Spleen (tissue), 13 donors: ENCODE results near the gene RBMS2. TPM values are rescaled to one million over a fixed set of nuclear protein-coding genes. Genes with fewer than 3 reads are reported as not detected.

Experiments
- DNase-seq: peaks from one replicate; pipeline ENCODE4 v3.0.0-alpha.2; 2020
- H3K27ac ChIP-seq, 8 donors: fragments of 200-600 bp; sonication (generic) in 7 of 8; 1 replicate in 4 of 8; 2 replicates in 4 of 8; pipeline versions ENCODE4 v1.5.0 to v1.8.0; 2016 to 2021; ENCODE audit warnings: inconsistent platforms in 4 of 8, mild to moderate bottlenecking in 4 of 8, moderate library complexity in 1 of 8
- H3K27me3 ChIP-seq, 7 donors: fragments of 200-600 bp; sonication (generic) in 6 of 7; replicated peaks in 1 of 7; 1 replicate in 4 of 7; 2 replicates in 3 of 7; pipeline versions ENCODE4 v1.5.0 to v1.8.0; 2016 to 2021; ENCODE audit warnings: inconsistent platforms in 3 of 7, mild to moderate bottlenecking in 1 of 7
- H3K36me3 ChIP-seq, 6 donors: fragments of 200-600 bp; sonication (generic) in 5 of 6; 1 replicate in 4 of 6; 2 replicates in 2 of 6; pipeline versions ENCODE4 v1.5.0 to v1.8.0; 2016 to 2021; ENCODE audit warnings: inconsistent platforms in 2 of 6
- H3K4me1 ChIP-seq, 6 donors: fragments of 200-600 bp; sonication (generic) in 5 of 6; 1 replicate in 3 of 6; 2 replicates in 3 of 6; pipeline versions ENCODE4 v1.5.0 to v1.8.0; 2016 to 2021; ENCODE audit warnings: inconsistent platforms in 3 of 6
- H3K4me3 ChIP-seq, 8 donors: fragments of 200-600 bp; sonication (generic) in 7 of 8; 1 replicate in 4 of 8; 2 replicates in 4 of 8; pipeline versions ENCODE4 v1.5.0 to v1.8.0; 2016 to 2021; ENCODE audit warnings: inconsistent platforms in 4 of 8, mild to moderate bottlenecking in 4 of 8, moderate library complexity in 2 of 8
- H3K9me3 ChIP-seq, 8 donors: fragments of 200-600 bp; sonication (generic) in 7 of 8; 1 replicate in 4 of 8; 2 replicates in 4 of 8; pipeline versions ENCODE4 v1.5.0 to v1.8.0; 2016 to 2021; ENCODE audit warnings: inconsistent platforms in 4 of 8
- POLR2A ChIP-seq, 3 donors: fragments of 450-650 bp; IDR thresholded peaks; one replicate each; pipeline ENCODE4 v1.5.1; 2017; ENCODE audit warnings: antibody characterized with exemption in 3 of 3, mild to moderate bottlenecking in 1 of 3
- POLR2AphosphoS5 ChIP-seq, 3 donors: sonication (generic); formaldehyde crosslinking; IDR thresholded peaks; one replicate each; pipeline ENCODE4 v1.5.1; 2017; ENCODE audit warnings: antibody characterized with exemption in 3 of 3
- WGBS, 5 donors: extraction: QIAGEN DNeasy Blood & Tissue Kit in 3 of 5; methylation state at CpG; one replicate each; pipeline versions ENCODE4 v1.1.5 to v1.1.7; 2013 to 2018; 5-methylcytosine and 5-hydroxymethylcytosine counted together
- intact Hi-C: fragments of 100-400 bp; cut with DNase I; formaldehyde crosslinking; loops from one replicate; pipeline ENCODE4 v1.15.0; 2023; ENCODE audit warnings: low total_unique reads
- long read RNA-seq, 2 donors: transcript quantifications; one replicate each; lab custom pipeline, GENCODE V29; 2026
- polyA plus RNA-seq, 3 donors: library from polyadenylated mRNA; stranded (reverse); fragments of 200-250 nt; gene quantifications; one replicate each; pipeline ENCODE4 v1.2.1, GENCODE V29; 2013
- total RNA-seq, 7 donors: library from RNA; depleted of rRNA in 3 of 7; stranded (reverse); fragments of >200 nt in 3 of 7; fragmentation: NEBNext Ultra II Directional in 4 of 7; extraction: Animal tissue kit (Norgen Biotek cat#: 25700) in 4 of 7; gene quantifications; one replicate each; pipeline versions ENCODE4 v1.1.0 to v1.2.1, GENCODE V29; 2016 to 2021
- TF ChIP-seq, protein P1 (sequence below), 11 experiments: fragments of 200-600 bp in 7 of 11; fragments of 450-650 bp in 4 of 11; sonication (generic) in 4 of 11; IDR thresholded peaks in 8 of 11; conservative IDR thresholded peaks in 3 of 11; 1 replicate in 7 of 11; 2 replicates in 4 of 11; pipeline versions ENCODE4 v1.4.0 to v1.8.0; 2016 to 2021; ENCODE audit warnings: antibody characterized with exemption in 11 of 11, inconsistent platforms in 4 of 11, mild to moderate bottlenecking in 1 of 11
- donor health status: healthy with polysubstance abuse.
- donor health status: DM: no; HTN: no; CAD: no; lungs with moderate emphysema.
- donor health status: DM: no; HTN: no; CAD: no.
- donor health status: Bipolar disorder and iron deficiency.
- donor health status: healthy.
- donor health status: DM: no; HTN: no; CAD: no.
- donor health status: DM: yes; HTN: yes; CAD: no.

Gene RBMS2, protein sequence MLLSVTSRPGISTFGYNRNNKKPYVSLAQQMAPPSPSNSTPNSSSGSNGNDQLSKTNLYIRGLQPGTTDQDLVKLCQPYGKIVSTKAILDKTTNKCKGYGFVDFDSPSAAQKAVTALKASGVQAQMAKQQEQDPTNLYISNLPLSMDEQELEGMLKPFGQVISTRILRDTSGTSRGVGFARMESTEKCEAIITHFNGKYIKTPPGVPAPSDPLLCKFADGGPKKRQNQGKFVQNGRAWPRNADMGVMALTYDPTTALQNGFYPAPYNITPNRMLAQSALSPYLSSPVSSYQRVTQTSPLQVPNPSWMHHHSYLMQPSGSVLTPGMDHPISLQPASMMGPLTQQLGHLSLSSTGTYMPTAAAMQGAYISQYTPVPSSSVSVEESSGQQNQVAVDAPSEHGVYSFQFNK
- total RNA-seq = 10 to 100 TPM; 24.8 to 65.4 (median 27.2) TPM
- 1 to 10 TPM; 3.0 to 7.7 (median 3.3) TPM for polyA plus RNA-seq
- long read RNA-seq, donor 1, full-length matches to known transcripts = 1 of 23 reads
- long read RNA-seq, donor 1, partial matches to known transcripts = 22 of 23 reads
- long read RNA-seq, donor 1, other reads (novel, unspliced or antisense) = 0 of 23 reads
- long read RNA-seq, donor 2, full-length matches to known transcripts = 1 of 18 reads
- long read RNA-seq, donor 2, partial matches to known transcripts = 17 of 18 reads
- long read RNA-seq, donor 2, other reads (novel, unspliced or antisense) = 0 of 18 reads

DNA sequence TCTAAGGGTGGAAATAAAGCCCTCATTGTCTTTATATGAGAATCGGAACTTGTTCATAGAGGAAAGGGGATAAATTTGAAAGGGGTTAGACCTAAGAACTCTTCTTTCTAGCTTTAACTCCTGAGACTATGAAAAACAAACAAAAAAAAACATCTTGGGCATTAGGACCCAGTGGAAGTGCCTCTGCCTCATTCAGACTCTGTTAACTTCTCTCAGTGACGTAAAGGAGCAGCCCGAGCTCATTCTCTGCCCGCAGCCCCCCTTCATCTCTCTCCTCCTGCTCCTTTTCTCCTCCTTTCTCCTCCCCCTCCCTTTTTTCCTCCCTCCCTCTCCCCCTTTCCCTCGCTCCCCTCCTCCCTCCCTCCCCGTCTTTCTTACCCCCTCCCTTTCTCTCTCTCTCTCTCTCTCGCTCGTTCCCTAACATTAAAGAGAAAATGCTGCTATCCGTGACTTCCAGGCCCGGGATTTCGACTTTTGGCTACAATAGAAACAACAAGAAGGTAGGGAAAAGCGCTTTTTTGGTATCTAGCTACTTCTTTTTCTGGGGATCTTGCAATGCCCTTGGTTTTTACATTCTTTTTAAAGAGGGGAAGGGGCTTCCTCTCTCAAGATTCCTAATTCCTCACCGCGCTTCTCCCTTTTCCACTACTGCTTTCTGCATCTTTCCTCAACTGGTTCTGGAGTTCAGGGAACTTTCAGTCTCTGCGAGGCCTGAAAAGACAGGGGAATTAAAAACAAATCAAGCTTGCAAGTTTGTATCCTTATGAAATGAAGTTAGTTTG is at the start of gene RBMS2:
Gene RBMS2, plus strand, starts transcription at position 231 of the 782 bp plus-strand sequence. Its CDS starts 204 bp downstream, at position 435.
- Histone ChIP-seq H3K36me3 (no peaks in the 10 kb centered on the region), H3K4me1 (peaks cover 10 to 83% (median 48%) of the 10 kb centered on the region in 6 donors), H3K27ac (peak within 1 kb of the TSS; percentile 53 to 93 (median 84)), H3K4me3 (peak within 1 kb of the TSS; percentile 31 to 65 (median 46)), H3K27me3 (no peaks in the 10 kb centered on the region), H3K9me3 (no peaks in the 10 kb centered on the region)
- intact Hi-C loops = no loop called here
- 1 to 5% (median 4%) methylated on average over 15 of the region's 15 CpGs for WGBS, 5 donors
- DNase-seq = no peak
- TF ChIP-seq, protein P1, sequence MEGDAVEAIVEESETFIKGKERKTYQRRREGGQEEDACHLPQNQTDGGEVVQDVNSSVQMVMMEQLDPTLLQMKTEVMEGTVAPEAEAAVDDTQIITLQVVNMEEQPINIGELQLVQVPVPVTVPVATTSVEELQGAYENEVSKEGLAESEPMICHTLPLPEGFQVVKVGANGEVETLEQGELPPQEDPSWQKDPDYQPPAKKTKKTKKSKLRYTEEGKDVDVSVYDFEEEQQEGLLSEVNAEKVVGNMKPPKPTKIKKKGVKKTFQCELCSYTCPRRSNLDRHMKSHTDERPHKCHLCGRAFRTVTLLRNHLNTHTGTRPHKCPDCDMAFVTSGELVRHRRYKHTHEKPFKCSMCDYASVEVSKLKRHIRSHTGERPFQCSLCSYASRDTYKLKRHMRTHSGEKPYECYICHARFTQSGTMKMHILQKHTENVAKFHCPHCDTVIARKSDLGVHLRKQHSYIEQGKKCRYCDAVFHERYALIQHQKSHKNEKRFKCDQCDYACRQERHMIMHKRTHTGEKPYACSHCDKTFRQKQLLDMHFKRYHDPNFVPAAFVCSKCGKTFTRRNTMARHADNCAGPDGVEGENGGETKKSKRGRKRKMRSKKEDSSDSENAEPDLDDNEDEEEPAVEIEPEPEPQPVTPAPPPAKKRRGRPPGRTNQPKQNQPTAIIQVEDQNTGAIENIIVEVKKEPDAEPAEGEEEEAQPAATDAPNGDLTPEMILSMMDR (IDR thresholded peaks at IDR 0.05 in 8 of 11, conservative IDR thresholded peaks at IDR 0.05 in 3 of 11) = no peak
- TF ChIP-seq POLR2AphosphoS5 (IDR thresholded peaks at IDR 0.05) = peak in 1 of 3 donors; percentile 36

DNA sequence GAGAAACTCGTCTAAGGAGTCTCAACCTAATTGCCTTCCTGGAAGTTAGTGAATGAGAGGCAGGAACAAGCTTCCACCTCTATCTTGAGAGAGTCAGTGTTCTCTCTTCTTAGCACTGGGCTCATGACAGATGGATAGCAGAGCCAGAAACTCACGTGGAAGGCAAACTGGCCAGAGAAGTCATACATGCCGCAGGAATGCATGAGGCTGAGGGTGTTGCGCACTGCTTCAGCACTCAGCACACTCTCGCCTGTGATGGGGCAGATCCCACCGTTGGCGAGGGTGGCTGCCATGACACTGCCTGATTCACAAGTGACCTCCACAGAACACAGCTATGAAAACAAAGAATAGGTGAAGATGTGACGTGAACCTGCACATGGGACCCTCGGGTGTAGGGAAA is 47.2 kb upstream of the RBMS2 start:
- peaks cover 0 to 35% (median 3%) of the 10 kb centered on the region in 6 donors for H3K36me3 ChIP-seq
- H3K4me3 ChIP-seq = no peak overlapping the region
- H3K27ac ChIP-seq = no peak overlapping the region
- intact Hi-C loops = no loop called here
- WGBS, 5 donors = 90 to 94% (median 93%) methylated on average over 9 of the region's 9 CpGs
- H3K9me3 ChIP-seq = no peaks in the 10 kb centered on the region
- DNase-seq = no peak
- H3K27me3 ChIP-seq = no peaks in the 10 kb centered on the region
- TF ChIP-seq POLR2AphosphoS5 (IDR thresholded peaks at IDR 0.05) (no peak), POLR2A (IDR thresholded peaks at IDR 0.05) (no peak)
- TF ChIP-seq, protein P1 (IDR thresholded peaks at IDR 0.05 in 8 of 11, conservative IDR thresholded peaks at IDR 0.05 in 3 of 11) = no peak
- peaks cover 6 to 28% (median 17%) of the 10 kb centered on the region in 6 donors for H3K4me1 ChIP-seq

DNA sequence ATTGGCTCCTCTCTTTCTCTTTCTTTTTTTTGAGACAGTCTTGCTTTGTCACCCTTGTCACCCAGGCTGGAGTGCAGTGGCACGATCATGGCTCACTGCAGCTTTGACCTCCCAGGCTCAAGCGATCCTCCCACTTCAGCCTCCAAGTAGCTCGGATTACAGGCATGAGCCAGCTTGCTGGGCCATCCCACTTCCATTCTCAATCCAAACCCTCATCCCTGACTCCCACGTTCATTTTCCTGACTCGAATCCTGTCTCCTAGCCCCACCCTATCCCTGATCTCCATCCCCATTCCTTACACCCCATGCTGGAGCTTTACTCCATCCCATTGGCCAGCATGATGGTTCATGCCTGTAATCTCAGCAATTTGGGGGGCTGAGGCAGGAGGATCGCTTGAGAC is 45.5 kb upstream of the RBMS2 start:
- no peak for DNase-seq
- Histone ChIP-seq H3K36me3 (peaks cover 0 to 33% (median 3%) of the 10 kb centered on the region in 6 donors), H3K4me3 (no peak overlapping the region), H3K9me3 (no peaks in the 10 kb centered on the region), H3K27ac (no peak overlapping the region), H3K27me3 (no peaks in the 10 kb centered on the region), H3K4me1 (peaks cover 0 to 15% (median under 1%) of the 10 kb centered on the region in 6 donors)
- TF ChIP-seq POLR2AphosphoS5 (IDR thresholded peaks at IDR 0.05) (no peak), POLR2A (IDR thresholded peaks at IDR 0.05) (no peak)
- WGBS, 5 donors = 78 to 89% (median 87%) methylated on average over 6 of the region's 6 CpGs
- intact Hi-C loops = no loop called here

DNA sequence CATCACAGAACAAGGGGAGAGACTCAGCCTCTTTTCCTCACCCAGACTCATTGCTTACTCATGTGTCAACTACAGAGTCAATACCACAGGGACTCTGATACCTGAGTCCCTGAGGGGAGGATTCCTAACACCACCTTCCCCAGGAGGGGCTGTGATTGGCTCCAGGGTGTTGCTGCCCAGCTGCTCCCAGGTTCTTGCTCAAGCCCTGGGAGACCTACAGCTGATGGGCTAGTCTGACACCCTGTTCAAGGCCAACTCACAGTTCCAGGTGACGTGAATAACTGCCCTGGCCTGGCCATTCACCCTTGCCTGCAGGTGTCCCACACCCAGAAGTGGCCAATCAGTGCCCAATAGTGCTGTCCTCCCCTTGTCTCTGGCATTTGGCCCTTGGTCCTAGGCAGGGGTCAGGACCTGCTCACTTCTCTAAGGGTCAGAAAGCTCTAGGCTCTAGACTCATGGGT is 44.6 kb upstream of the RBMS2 start:
- no peak for DNase-seq
- no peaks in the 10 kb centered on the region for H3K9me3 ChIP-seq
- no peak overlapping the region for H3K4me3 ChIP-seq
- WGBS, 5 donors = 88 to 100% (median 92%) methylated on average over 1 of the region's 1 CpG
- no peaks in the 10 kb centered on the region for H3K27me3 ChIP-seq
- H3K4me1 ChIP-seq = peaks cover 0 to 6% (median 0%) of the 10 kb centered on the region in 6 donors
- no peak overlapping the region for H3K27ac ChIP-seq
- H3K36me3 ChIP-seq = peaks cover 0 to 25% (median 3%) of the 10 kb centered on the region in 6 donors
- TF ChIP-seq, protein P1 (IDR thresholded peaks at IDR 0.05 in 8 of 11, conservative IDR thresholded peaks at IDR 0.05 in 3 of 11) = no peak
- TF ChIP-seq POLR2A (IDR thresholded peaks at IDR 0.05) (no peak), POLR2AphosphoS5 (IDR thresholded peaks at IDR 0.05) (no peak)
- intact Hi-C loops = no loop called here
